K562 (cell line): ENCODE measurements around the gene ZC3H18. TPM values are rescaled to one million over a fixed set of nuclear protein-coding genes. Genes with fewer than 3 reads are reported as not detected.

Source experiments
- ATAC-seq: fragments of 200-7000 bp; cut with Tn5 transposase; 3 replicates; pipeline ENCODE4 v1.9.1; 2020; ENCODE audit warnings: moderate library complexity
- BruUV-seq: library from RNA; stranded (reverse); fragments of 400-500 nt; replicated peaks from 2 replicates; lab custom pipeline; 2021; lab: Mats Ljungman, UMichigan
- CTCF ChIA-PET: fragments of 300-600 bp; formaldehyde crosslinking; extraction: SDS; loops from one replicate; lab custom pipeline; 2021; ENCODE audit warnings: low intra/inter-chr PET ratio; lab: Yijun Ruan, JAX
- POLR2A ChIA-PET: fragments of 300-600, 350-650 bp; sonication (Branson Sonifier 250); formaldehyde crosslinking; extraction: SDS; loops from one replicate; lab custom pipeline; 2021; ENCODE audit warnings: antibody characterized with exemption, inconsistent platforms; lab: Yijun Ruan, JAX
- DNase-seq, 4 experiments: peaks; one replicate each; pipeline versions ENCODE4 v3.0.0 to v3.0.0-alpha.2; 2011 to 2018; ENCODE audit warnings: low spot score in 3 of 4, mixed read lengths in 3 of 4; ENCODE audit errors: extremely low read depth in 1 of 4
- FAIRE-seq: peaks from 2 replicates; lab custom pipeline; 2011; peaks lifted over from hg19 to GRCh38; lab: Jason Lieb, UNC
- H2AFZ ChIP-seq: 2 replicates; pipeline ENCODE4 v1.6.0; 2011; ENCODE audit warnings: low read depth, low read length, control low read depth, inconsistent platforms
- H3K27ac ChIP-seq: fragments of 200-600 bp; 3 replicates; pipeline ENCODE4 v1.8.0; 2011; ENCODE audit warnings: low read depth, mild to moderate bottlenecking, control low read depth, inconsistent platforms, low read length, moderate library complexity, mixed read lengths; ENCODE audit errors: extremely low read depth
- H3K27me3 ChIP-seq, 2 experiments: fragments of 300-600 bp in 1 of 2; 2 replicates in 1 of 2; 3 replicates in 1 of 2; pipeline versions ENCODE4 v1.6.0 to v1.8.0; 2011; ENCODE audit warnings: inconsistent platforms in 2 of 2, low read length in 2 of 2, mild to moderate bottlenecking in 1 of 2, mixed read lengths in 1 of 2, moderate library complexity in 1 of 2; ENCODE audit not compliant: control insufficient read depth in 2 of 2, insufficient read depth in 2 of 2
- H3K36me3 ChIP-seq: fragments of 300-600 bp; 3 replicates; pipeline ENCODE4 v1.8.0; 2011; ENCODE audit warnings: mild to moderate bottlenecking, low read length, inconsistent platforms; ENCODE audit not compliant: control insufficient read depth, insufficient read depth
- H3K4me1 ChIP-seq, 2 experiments: fragments of 200-600 bp in 1 of 2; replicated peaks in 1 of 2; 2 replicates in 1 of 2; 3 replicates in 1 of 2; pipeline versions ENCODE4 v1.5.1 to v1.8.0; 2011; ENCODE audit warnings: inconsistent platforms in 2 of 2, low read length in 2 of 2, mild to moderate bottlenecking in 1 of 2, mixed read lengths in 1 of 2, moderate library complexity in 1 of 2; ENCODE audit not compliant: control insufficient read depth in 2 of 2, insufficient read depth in 2 of 2
- H3K4me2 ChIP-seq: 2 replicates; pipeline ENCODE4 v1.6.1; 2011; ENCODE audit warnings: low read length, control low read depth, inconsistent platforms, mixed read lengths; ENCODE audit not compliant: insufficient read depth
- H3K4me3 ChIP-seq: fragments of 200-600 bp; sonication (generic), shearing (Covaris generic); 2 replicates; pipeline ENCODE4 v1.5.1; 2016; ENCODE audit warnings: control low read depth, inconsistent platforms
- H3K79me2 ChIP-seq: fragments of 200-600 bp; 3 replicates; pipeline ENCODE4 v1.8.0; 2011; ENCODE audit warnings: low read length, inconsistent platforms; ENCODE audit not compliant: control insufficient read depth, insufficient read depth
- H3K9ac ChIP-seq, 2 experiments: 2 replicates each; pipeline versions ENCODE4 v1.6.0 to v1.6.1; 2011; ENCODE audit warnings: low read depth in 2 of 2, low read length in 2 of 2, control low read depth in 1 of 2, inconsistent platforms in 1 of 2, mild to moderate bottlenecking in 1 of 2, mixed read lengths in 1 of 2; ENCODE audit not compliant: insufficient read depth in 1 of 2
- H3K9me1 ChIP-seq: one replicate; pipeline ENCODE4 v1.6.0; 2011; ENCODE audit warnings: inconsistent platforms, mild to moderate bottlenecking, low read length, moderate library complexity; ENCODE audit not compliant: control insufficient read depth, insufficient read depth
- H3K9me3 ChIP-seq: replicated peaks from 2 replicates; pipeline ENCODE4 v1.5.1; 2011; ENCODE audit warnings: low read depth, low read length, inconsistent platforms; ENCODE audit not compliant: control insufficient read depth, insufficient read depth
- H4K20me1 ChIP-seq: replicated peaks from 2 replicates; pipeline ENCODE4 v1.6.1; 2011; ENCODE audit warnings: low read length, inconsistent platforms, mixed read lengths; ENCODE audit not compliant: control insufficient read depth, insufficient read depth
- C11orf30 ChIP-seq: fragments of 450-650 bp; IDR thresholded peaks from 2 replicates; pipeline ENCODE4 v1.6.1; 2016; ENCODE audit warnings: low read depth, mild to moderate bottlenecking
- CBFA2T3 ChIP-seq: fragments of 450-650 bp; IDR thresholded peaks from 2 replicates; pipeline ENCODE4 v1.6.1; 2017
- L3MBTL2 ChIP-seq: fragments of 450-650 bp; IDR thresholded peaks from 2 replicates; pipeline ENCODE4 v1.6.1; 2016; ENCODE audit warnings: mild to moderate bottlenecking, moderate library complexity
- MAZ ChIP-seq, 2 experiments: fragments of 450-650 bp in 1 of 2; sonication (generic) in 1 of 2; formaldehyde crosslinking; IDR thresholded peaks in 1 of 2; conservative IDR thresholded peaks in 1 of 2; 2 replicates each; pipeline versions ENCODE4 v1.4.0 to v1.5.0; 2020; ENCODE audit warnings: mild to moderate bottlenecking in 1 of 2, missing genetic modification reagents in 1 of 2
- MBD2 ChIP-seq: sonication (generic); IDR thresholded peaks from 2 replicates; pipeline ENCODE4 v1.6.1; 2016; ENCODE audit warnings: low read depth, borderline replicate concordance
- MNT ChIP-seq, 2 experiments: fragments of 450-650 bp; conservative IDR thresholded peaks; 2 replicates each; pipeline ENCODE4 v1.6.1; 2017; ENCODE audit warnings: mild to moderate bottlenecking in 2 of 2, moderate library complexity in 2 of 2
- PKNOX1 ChIP-seq: fragments of 450-650 bp; IDR thresholded peaks from 2 replicates; pipeline ENCODE4 v1.6.1; 2016
- POLR2G ChIP-seq: fragments of 200-400 bp; formaldehyde crosslinking; IDR thresholded peaks from 2 replicates; pipeline ENCODE4 v1.6.1; 2017; ENCODE audit warnings: low read depth, mild to moderate bottlenecking, antibody characterized with exemption, low read length, moderate library complexity
- RBM22 ChIP-seq: fragments of 200-400 bp; formaldehyde crosslinking; IDR thresholded peaks from 2 replicates; pipeline ENCODE4 v1.6.1; 2018; ENCODE audit warnings: low read length, low read depth; ENCODE audit not compliant: poor library complexity, severe bottlenecking
- SMARCE1 ChIP-seq: fragments of 450-650 bp; IDR thresholded peaks from 2 replicates; pipeline ENCODE4 v1.7.1; 2016; ENCODE audit warnings: mild to moderate bottlenecking
- TAL1 ChIP-seq: fragments of 450-650 bp; IDR thresholded peaks from 2 replicates; pipeline ENCODE4 v1.6.1; 2016; ENCODE audit warnings: mild to moderate bottlenecking
- TCF3 ChIP-seq: sonication (generic); formaldehyde crosslinking; IDR thresholded peaks from 2 replicates; pipeline ENCODE4 v1.4.0; 2020; ENCODE audit warnings: mild to moderate bottlenecking, missing genetic modification reagents
- ZBTB5 ChIP-seq: fragments of 450-650 bp; IDR thresholded peaks from 2 replicates; pipeline ENCODE4 v1.6.1; 2017; ENCODE audit warnings: antibody characterized with exemption
- ZNF766 ChIP-seq: fragments of 200-800 bp; sonication (Bioruptor generic); conservative IDR thresholded peaks from 2 replicates; pipeline ENCODE4 v1.6.1; 2016; ENCODE audit warnings: missing genetic modification characterization, missing compliant biosample characterization
- WGBS: fragments of 100-300 bp; shearing (Covaris generic); methylation state at CpG from one replicate; pipeline ENCODE4 v1.1.6; 2016; ENCODE audit warnings: low coverage, mixed read lengths; ENCODE audit not compliant: insufficient coverage; ENCODE audit errors: missing lambda C conversion rate; 5-methylcytosine and 5-hydroxymethylcytosine counted together
- in situ Hi-C: fragments of 300-500 bp; cut with MboI; formaldehyde crosslinking; loops from 4 replicates; pipeline ENCODE4 v1.15.0; 2018; ENCODE audit warnings: inconsistent platforms, mixed read lengths
- intact Hi-C: fragments of 100-400 bp; cut with micrococcal nuclease; formaldehyde crosslinking; loops from 2 replicates; pipeline ENCODE4 v1.14.2; 2022
- polyA plus RNA-seq, 8 experiments: library from polyadenylated mRNA; depleted of rRNA in 4 of 8; stranded (reverse) in 5 of 8; unstranded in 3 of 8; fragments of >200 nt; fragmentation: Nextera tagmentation in 2 of 8; fragmentation: Illumina TruSeq in 1 of 8; extraction: Ambion mirVana in 2 of 8; extraction: Trizol in 1 of 8; gene quantifications; 2 replicates each; pipeline versions ENCODE4 v1.2.1 to v1.2.3, GENCODE V29; 2011 to 2014; ENCODE audit warnings: inconsistent platforms in 1 of 8, missing spikeins in 1 of 8
- total RNA-seq, 7 experiments: library from RNA; depleted of rRNA in 6 of 7; stranded (reverse); fragments of >200 nt in 6 of 7; fragmentation: Illumina TruSeq in 2 of 7; extraction: Trizol in 2 of 7; gene quantifications; 2 replicates each; pipeline versions ENCODE4 v1.2.1 to v1.2.3, GENCODE V29; 2011 to 2021; ENCODE audit warnings: low replicate concordance in 1 of 7

Gene ZC3H18
- total and polyA plus RNA-seq, 9 of the 15 experiments (the other 6 are each of a cell fraction or from before 2014, with no cell fraction given): 1.7 to 88.7 (median 26.9) TPM

- peaks cover 12% of the 10 kb centered on the region for H4K20me1 ChIP-seq
- H3K27ac ChIP-seq: no peak overlapping the region
- peak overlapping the region in 1 of 2 experiments; percentile 31; a peak in 1 of 4 replicates for H3K9ac ChIP-seq
- intact Hi-C loops (no loop called here), in situ Hi-C loops (loop anchor here (10.0 kb wide), 1 partner anchor 79 kb away; no protein-coding TSS in a partner anchor)
- H3K4me1 ChIP-seq: peaks cover 35 to 70% of the 10 kb centered on the region in 2 experiments
- H3K4me3 ChIP-seq: no peak overlapping the region
- H3K27me3 ChIP-seq: no peaks in the 10 kb centered on the region
- FAIRE-seq (no peak), ATAC-seq (no peak), DNase-seq (peak in 3 of 4 experiments; percentile 51 to 64 (median 60))
- ChIA-PET POLR2A (interaction anchor here (0.6 kb wide), 1 partner anchor 28 kb away, joined by 4 read pairs; no protein-coding TSS in a partner anchor), CTCF (interaction anchor here (0.6 to 6.2 kb wide), 2 partner anchors 80 to 136 kb away, joined by 3 to 108 read pairs; no protein-coding TSS in a partner anchor)
- H3K36me3 ChIP-seq: peaks cover 41% of the 10 kb centered on the region; the same call in 2 of the 3 replicates
- H3K9me1 ChIP-seq: peaks cover 3% of the 10 kb centered on the region
- H3K79me2 ChIP-seq: peaks cover 5% of the 10 kb centered on the region; the same call in 1 of the 3 replicates
- no TSS peak for BruUV-seq
- 46% methylated on average over 26 of the region's 47 CpGs for WGBS
- no peak overlapping the region for H2AFZ ChIP-seq
- H3K4me2 ChIP-seq: no peak overlapping the region
- no peaks in the 10 kb centered on the region for H3K9me3 ChIP-seq
- TF ChIP-seq SMARCE1 (no peak), TCF3 (CRISPR knock-in tag) (peak; percentile 66), MAZ (CRISPR knock-in tag; conservative IDR thresholded peaks at IDR 0.05 in 1 of 2, IDR thresholded peaks at IDR 0.05 in 1 of 2) (0 out of 4 replicates have a peak, but pooled peaks of 1 of the 2 experiments have one; percentile 23), CBFA2T3 (peak; percentile 57), C11orf30 (0 out of 2 replicates have a peak, but pooled peaks have one; percentile 25), ZNF766 (CRISPR knock-in tag) (0 out of 2 replicates have a peak, but pooled peaks have one; percentile 17), RBM22 (peak; percentile 89), POLR2G (peak; percentile 50), TAL1 (0 out of 2 replicates have a peak, but pooled peaks have one; percentile 35), MBD2 (no peak), ZBTB5 (peak; percentile 75), MNT (conservative IDR thresholded peaks at IDR 0.05) (peak in 1 of 2 experiments; percentile 52; a peak in 2 of 4 replicates), L3MBTL2 (peak; percentile 38; the same call in 1 of the 2 replicates), PKNOX1 (peak; percentile 57)
Measured at GRCh38 chr16:88523309-88524161, 46.7 kb upstream of the ZC3H18 start.
